GM21717 (cell line): ENCODE results near the gene HPCAL1.

Experiments
- ATAC-seq: cut with Tn5 transposase; IDR thresholded peaks from one replicate; pipeline ENCODE4 v1.9.1; 2021; ENCODE audit warnings: mild to moderate bottlenecking, moderate library complexity; ENCODE audit not compliant: unreplicated experiment

The HPCAL1 gene

DNA sequence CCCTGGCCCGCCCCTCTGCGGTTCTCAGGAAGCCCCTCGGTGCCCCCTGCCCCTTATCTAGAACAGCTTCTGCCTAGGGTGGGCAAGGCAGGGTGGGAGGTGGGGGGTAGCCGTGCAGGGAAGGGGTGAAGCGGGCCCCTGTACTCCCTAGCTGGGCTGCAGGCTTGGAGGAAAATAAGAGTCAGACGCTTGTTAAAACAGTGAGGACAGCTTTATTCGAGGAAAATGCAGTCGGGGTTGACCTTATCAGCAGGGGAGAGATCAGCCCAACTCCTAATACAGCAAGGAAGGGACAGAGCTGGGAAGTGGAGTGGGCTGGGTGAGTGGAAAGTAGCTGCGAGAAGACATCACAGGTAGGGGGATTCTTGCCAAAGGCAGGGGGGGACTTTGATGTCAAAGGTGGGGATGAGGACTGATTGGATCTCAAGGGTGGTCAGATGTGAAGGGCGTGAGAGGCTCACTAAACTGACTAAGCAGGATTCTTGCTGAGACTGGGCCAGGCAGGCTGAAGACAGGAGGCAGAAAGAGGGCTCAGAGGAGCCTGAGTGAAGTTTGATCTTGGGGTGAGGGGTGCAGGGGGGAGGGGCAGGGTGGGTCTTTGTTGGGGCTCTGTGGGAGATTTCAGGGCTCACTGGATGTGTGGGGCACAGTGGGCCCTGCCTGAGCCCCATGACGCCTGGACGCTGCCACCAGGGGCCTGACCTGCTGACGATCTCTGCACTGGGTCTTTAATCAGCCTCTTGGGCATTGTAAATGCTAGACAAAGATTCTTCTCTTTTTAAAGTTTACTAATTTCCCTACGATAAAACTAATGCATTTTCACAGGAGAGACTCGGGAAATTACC is 29.9 kb downstream of the HPCAL1 start:
- no peak for ATAC-seq

DNA sequence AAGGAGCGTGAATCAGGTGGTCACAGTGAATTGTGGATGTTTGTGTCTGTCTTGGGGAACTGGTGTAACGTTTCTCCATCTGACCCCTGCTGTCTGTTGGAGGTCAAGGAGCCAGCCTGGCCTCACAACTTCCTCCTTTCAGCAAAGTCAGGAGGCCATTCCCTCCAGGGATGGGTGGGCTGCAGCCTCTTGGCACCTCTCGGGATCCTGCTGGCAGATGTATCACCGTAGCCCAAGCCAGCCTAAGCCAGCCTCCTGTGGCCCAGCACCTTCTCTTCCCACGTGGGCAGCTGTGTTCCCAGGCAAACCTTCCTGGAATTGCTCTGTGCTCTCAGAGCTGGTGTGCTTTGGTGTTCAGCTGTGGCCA is 30.5 kb downstream of the HPCAL1 start:
- no peak for ATAC-seq

DNA sequence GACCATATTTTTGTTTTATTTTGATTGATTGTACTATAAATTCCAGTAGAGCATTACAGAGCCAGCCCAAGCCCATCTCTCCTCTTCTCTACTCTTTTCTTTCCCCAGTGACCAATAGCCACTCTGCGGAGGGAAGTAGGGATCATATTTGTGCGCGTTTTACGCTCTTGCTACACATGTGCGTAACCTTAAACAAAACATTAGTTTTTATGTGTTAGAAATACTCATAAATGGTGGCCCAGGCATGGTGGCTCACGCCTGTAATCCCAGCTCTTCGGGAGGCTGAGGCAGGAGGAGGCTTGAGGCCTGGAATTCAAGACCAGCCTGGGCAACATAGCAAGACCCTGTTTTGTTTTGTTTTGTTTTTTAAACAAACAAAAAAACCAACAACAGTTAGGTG is 31.3 kb downstream of the HPCAL1 start:
- no peak for ATAC-seq

DNA sequence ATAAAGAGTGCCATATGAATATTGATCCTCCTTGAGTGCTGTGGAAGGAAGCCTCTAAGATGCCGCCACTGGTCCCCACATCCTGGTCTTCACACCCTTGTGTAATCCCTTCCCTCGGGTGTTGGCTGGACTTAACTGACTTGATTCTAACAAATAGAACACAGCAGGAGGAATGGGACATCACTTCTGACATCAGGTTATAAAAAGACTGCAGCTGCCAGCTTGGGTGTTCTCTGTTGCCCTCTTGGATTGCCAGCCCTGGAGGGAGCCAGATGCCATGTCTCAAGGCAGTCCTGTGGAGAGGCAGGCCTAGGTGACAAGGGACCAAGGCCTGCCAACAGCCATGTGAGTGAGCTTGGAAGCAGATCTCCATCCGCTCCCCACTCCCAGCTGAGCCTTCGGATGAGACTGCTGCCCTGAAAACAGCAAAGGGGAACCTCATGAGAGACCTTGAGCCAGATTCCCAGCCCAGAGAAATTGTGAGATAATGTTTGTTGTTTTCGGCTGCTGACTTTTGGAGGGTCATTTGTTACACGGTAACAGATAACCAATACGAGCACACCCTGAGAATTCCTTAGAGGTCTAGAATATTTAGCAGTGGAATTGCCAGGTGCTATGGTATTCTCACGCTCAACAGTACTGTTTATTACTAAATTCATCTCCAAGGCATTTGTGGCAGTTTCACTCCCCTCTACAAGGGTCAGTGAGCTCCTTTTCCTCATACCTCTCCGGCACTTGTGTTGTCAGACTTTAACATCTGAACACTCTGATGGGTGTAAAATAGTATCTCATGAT is 32.5 kb downstream of the HPCAL1 start:
- ATAC-seq = no peak

DNA sequence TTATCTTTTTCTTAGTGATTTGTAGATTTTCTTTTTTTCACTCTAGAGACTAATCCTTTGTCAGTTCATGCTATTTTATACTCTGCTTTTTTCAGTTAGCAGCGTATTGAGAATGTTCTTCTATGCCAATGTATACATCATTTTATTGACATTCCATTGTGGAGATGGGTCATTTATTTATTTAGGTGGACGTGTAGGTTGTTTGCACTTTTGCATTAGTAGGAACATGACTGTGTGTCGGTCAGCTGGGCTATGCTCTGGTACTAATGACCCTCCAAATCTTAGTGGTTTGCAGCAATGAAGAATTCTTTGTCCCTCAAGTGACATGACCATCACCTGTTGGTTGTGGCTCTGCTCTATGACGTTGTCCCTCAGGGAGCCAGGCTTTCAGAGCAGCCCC is 33.6 kb downstream of the HPCAL1 start:
- no peak for ATAC-seq

DNA sequence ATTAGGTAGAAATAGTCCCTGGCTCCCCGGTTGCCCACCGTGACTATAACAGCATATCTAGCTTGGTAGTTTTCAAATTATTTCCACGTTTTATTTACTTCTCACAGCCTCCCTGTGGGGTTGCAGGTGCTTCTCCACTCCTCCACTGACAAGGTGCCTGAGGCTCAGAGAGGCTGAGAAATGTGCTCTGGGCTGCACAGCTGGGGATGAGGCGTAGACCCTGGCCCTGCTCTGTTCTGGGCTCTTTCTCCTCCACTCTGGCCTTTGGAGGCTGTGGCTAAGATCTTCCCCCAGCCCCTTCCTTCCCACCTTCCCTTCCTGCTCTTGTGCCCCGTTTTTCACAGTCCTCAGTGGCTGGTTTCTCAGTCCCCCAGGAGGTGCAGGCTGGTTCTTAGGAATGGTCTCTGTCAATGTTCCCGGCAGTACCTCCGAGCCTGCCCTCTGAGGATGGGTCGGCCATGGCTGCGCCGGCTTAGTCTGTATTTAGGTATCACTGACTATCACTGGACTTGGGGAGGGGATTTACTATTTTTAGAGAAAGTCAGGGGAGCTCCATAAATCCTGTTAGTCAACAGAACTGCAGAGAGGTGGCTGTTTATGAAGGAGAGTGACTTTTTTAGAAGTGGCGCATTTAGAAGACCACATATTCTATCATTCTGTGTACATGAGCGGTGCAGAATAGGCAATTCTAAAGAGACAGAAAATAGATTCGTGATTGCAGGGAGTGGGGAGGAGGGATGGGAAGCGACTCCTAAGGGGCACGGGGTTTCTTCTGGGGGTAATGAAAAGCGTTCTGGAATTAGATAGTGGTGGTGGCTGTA is 35.0 kb downstream of the HPCAL1 start:
- no peak for ATAC-seq

DNA sequence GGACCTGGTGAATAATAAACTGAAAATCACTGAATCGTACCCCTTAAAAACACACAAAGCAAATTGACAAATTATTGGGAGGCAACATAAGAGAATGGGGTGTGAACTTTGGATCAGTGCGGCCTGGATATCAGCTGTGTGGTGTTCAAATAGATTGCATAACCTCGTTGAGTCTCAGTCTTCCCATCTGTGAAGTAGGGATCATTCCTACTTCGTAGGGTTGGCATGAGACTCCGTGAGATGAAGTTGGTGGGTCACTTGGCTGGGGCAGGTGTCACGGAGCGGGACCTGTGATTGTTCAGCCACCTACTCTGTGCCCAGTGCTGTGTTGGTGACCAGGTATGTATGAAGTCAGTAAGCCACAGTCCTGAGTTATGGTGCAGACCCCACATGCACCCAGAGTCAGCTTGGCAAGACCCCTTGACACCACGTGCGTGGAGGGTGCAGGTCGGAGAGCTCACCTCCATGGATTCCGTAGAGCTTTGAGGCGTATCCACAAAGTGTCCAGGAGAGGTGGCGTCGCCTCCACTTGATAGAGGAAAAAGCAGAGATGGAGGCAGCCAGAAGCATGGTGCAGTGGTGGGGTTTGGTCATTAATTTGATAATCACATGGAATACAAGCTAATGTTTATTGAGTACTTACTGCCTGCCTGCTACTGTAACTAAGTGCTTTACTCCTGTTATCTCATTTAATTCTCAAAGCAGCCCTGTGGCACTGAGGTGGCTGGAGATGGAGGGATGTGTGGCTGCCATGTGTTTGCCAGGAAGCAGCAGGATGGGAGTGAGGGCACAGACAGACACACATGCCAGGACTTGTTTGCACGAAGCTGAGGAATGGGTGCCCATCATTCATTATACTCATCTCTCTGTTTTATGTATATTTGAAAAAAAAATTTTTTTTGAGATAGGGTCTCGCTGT is 35.8 kb downstream of the HPCAL1 start:
- no peak for ATAC-seq

DNA sequence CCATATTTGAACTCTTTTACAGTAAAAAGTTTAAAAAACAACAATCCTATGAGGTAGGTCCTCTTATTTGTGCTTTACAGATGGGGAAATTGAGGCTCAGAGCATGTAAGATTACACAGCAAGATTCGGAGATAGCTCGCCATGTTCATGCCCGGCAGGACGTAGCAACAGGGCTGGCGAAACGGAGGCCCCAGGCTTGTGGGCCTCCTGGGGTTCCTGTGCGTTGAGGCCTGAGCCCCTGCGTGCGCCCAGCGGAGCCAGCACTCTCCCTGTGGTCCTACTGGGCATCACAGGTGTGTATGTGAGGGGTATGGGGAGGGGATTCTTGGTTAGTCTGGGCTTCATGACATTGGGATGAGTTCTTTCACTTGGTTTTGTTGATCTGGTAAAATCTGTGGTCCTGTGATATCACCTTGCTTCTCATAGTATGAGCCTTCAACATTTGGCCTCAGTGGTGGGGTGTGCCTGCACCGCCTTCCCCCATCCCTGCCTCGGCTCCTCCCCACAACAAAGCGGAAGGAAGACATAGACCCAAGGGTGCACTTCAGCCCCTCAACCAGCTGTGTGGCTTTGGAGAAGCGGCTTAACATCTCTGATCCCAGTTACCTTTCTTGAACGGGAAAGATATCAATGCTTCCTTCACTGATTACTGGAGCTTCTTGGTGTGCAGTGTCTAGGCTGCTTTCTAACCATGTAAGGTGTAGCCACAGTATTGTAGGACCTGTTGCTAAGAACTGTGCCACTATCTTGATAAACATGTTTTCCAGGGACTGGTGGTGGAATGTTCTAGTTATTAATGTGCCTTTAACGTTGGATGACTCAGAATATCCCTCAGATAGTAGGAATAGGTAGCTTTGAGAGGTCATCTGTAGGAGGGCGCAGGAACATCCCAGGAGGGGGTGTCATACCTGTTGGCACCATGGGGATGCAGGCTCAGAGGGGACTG is 37.2 kb downstream of the HPCAL1 start:
- ATAC-seq = no peak

DNA sequence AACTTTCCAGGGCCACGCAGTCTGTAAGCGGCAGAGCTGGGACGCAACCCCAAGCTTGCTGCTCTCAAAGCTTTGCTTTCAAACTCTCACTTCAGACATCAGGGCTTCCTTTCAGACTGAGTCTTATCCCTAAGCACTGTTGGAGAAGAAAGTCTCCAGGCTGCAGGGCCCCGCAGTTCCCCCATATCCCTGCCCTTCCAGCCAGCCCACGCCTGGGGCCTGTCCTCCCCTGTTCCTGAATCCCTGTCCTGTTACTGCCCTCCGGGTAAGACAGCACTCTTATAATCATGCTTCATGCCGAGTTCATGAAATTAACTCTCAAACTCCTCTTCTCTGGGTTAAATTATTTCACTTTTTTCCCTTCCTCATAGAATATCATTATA is 37.9 kb downstream of the HPCAL1 start:
- no peak for ATAC-seq

DNA sequence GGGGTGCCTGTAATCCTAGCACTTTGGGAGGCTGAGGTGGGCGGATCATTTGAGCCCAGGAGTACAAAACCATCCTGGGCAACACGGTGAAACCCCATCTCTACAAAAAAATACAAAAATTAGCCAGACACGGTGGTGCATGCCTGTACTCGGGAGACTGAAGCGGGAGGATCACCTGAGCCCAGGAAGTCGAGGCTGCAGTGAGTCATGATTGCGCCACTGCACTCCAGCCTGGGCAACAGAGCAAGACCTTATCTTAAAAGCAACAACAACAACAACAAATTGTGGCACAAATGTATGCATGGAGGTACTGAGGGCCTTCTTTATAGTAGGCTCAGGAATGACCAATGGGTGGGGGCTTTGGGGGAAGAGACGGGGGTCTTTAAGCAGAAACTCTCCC is 38.5 kb downstream of the HPCAL1 start:
- no peak for ATAC-seq

DNA sequence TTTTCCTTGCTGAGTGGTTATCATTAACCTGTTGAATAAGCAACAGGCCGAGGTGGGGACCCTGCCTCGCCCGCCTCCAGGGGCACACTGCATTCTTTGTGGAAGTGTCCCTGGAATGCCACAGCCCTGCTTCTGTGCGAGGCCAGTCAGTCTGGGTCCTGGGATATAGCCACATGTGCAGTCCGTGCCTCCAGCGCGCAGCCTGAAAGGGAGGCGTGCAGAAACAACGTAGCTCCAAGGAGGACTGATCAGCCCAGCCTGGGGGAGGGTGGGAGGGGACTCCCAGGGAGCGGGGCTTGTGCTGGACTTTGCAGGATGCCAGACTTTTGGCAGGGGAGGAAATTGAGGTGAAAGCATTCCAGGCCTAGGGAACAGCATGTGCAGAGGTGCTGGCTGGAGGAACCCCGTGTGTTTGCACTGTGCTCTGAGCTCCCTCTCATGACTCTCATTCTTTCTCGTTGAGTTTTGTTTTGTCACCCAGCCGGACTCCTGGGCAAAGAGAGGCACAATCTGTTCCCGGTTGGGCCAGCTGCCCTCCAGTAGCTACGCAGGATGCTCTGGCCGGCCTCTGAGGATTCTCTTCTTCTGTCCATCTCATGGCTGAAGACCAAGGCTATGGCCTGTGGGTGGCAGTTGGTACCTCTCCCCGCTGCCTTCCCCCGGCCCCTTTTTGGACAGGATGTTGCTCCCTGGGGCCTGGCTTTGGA is 39.7 kb downstream of the HPCAL1 start:
- no peak for ATAC-seq

DNA sequence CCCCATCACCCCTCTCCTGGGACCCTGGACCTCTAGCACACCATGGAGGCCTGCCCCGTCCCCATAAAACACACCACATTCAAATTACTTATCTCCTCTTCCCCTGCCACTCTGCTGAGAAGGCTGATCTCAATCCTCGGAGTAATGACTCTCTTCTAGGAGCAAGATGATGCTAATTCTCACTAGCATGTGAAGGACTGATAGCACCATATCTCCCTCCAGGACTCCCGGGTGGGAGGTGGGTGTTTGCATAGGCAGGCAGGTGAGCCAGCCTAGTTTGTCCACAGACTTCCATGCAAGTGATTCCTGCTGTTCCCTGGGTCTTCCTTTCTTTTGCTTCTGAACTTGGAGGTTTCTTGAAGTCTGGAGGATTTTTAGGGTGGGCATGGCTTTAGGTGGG is 40.5 kb downstream of the HPCAL1 start:
- ATAC-seq = no peak

DNA sequence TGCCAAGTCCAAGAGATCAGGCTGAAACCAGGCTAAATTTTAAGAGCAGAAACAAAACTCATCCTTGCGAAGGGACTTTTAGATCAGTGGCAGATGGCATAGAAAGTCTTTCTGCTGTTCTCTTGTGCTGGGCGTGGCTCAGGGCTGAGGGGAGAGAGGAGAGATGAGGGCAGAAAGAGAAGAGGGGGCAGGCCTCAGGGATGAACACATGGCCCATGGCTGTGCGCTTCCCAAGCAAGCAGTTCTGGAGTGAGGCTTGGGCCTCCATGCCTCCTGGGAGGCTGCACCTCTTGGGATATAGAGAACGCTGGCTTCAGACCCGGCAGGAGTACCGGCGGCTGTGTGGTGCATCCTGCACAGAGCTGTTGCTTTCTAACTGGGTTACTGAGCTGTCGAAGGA is 41.0 kb downstream of the HPCAL1 start:
- no peak for ATAC-seq

DNA sequence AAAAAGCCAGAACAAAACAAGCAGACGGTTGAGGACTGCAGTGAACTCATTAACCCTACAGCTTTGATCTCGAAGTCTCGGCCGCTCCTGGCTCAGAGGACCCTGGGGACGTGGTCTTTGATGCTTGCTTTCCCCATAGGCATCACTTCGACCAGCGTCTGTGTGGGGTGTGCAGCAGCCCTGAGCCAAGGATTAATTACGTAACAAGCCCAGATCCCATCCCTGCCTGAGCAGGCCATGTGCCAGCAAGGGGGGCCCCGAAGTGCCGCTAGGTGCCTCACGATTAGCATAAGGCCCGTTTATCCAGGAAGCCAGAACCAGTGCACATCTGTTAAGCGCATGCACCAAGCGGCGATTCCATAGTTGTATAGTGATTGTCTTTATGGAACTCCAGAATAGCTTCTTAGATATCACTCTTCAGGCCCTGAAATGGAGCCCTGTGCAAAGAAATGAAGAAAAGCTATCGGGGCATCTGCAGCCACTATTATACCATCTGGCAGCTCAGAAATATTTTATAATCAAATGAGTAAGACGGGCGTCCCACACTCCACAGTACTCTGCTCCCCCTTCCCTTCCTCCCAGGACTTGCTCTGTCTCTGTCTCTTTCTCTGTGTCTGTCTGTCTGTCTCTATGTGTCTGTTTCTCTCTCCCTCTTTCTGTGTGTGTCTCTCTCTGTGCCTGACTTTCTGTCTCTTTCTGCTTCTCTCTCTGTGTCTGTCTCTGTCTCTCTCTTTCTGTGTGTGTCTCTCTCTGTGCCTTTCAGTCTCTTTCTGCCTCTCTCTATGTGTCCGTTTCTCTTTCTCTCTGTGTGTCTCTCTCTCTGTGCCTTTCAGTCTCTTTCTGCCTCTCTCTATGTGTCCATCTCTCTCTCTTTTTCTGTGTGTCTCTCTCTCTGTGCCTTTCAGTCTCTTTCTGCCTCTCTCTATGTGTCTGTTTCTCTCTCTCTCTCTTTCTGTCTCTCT is 41.7 kb downstream of the HPCAL1 start:
- no peak for ATAC-seq

DNA sequence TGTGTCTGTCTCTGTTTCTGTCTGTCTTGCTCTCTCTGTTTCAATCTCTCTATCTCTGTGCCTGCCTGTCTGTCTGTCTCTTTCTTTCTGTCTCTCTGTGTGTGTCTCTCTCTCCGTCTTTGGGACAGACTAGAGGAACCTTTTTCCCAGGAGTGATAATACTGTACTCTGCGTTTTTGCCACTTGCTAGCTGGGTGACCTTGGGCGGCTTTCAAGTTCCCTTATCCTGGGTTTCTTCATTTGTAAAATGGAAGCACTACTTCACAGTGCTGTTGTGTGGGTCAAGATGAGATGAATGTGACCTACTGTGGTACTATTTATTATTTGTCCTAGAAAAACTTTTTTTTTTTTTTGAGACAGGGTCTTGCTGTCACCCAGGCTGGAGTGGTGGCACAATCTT is 42.4 kb downstream of the HPCAL1 start:
- no peak for ATAC-seq

DNA sequence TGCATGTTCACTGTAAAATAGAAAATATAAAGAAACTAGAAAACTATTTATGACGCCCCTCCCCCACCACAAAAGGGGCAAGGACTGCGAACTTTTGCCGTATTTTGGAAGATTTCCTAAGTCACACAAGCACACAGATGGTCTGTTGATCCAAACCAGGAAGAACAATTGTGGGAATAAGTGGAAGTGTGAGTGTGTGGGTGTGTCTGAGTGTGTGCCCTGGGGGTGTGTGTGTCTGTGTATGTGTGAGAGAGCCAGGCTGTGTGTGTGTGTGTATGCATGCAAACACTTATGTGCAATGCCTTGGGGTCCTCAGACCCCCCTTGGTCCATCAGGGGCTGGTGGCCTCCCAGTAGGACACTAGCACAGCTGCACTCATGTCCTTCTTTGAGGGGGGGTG is 43.1 kb downstream of the HPCAL1 start:
- no peak for ATAC-seq

DNA sequence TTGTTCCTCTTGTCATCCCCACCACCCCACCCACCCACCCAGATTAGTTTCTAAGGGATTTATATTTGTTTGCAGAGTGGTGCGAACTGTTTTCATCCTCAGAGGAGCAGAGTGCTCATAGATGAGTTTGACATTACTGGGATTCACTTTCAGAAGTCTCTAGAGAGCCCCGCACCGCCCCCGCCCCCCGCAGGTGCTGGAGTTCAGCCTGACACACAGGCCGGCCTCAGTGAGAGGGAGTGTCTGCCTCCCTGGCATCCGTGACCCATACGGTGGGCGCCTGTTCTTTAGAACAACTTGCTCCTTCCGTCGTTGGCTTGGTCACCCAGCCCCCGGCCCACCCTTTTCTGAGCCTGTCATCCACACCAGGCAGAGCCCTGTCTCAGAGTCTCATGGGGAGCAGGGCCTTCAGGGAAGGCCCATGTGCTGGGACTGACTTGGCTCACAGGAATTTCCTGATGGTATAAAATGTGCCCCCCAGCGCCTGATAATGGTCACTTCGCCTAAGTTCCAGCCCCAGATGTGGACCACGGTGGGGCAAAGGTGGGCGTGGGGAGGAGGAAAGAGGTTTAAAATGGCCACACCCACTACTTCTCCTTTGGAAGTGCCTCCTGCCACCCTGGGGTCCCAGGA is 44.3 kb downstream of the HPCAL1 start:
- ATAC-seq = no peak
